GM11168 (cell line): ENCODE measurements around the gene SIRPG.
"Not testable (repeated sequence)": the region's sequence is repeated elsewhere in the genome, so short reads cannot be mapped to it uniquely, and the experiment has no call there.

Experiments
- in situ Hi-C: fragments of 300-500 bp; cut with MboI; formaldehyde crosslinking; loops from one replicate; pipeline ENCODE4 v1.12.0; 2022; ENCODE audit warnings: low sequenced_read_pairs; ENCODE audit not compliant: unreplicated experiment

The SIRPG gene

GRCh38 chr20:1673424-1673823, 15.8 kb upstream of the SIRPG start:
- in situ Hi-C loops, result no loop called here

GRCh38 chr20:1672728-1673127, 15.1 kb upstream of the SIRPG start:
- in situ Hi-C loops, result no loop called here

- in situ Hi-C loops, result no loop called here
Observed at GRCh38 chr20:1671891-1672669, 14.5 kb upstream of the SIRPG start.

GRCh38 chr20:1669304-1669703, 11.7 kb upstream of the SIRPG start:
- in situ Hi-C loops, result no loop called here

GRCh38 chr20:1667502-1668085, 10.0 kb upstream of the SIRPG start:
- in situ Hi-C loops, result no loop called here

GRCh38 chr20:1666802-1667201, 9.2 kb upstream of the SIRPG start:
- in situ Hi-C loops, result no loop called here

- in situ Hi-C loops, result no loop called here
Observed at GRCh38 chr20:1665345-1665744, 7.8 kb upstream of the SIRPG start.

- in situ Hi-C loops, result no loop called here
Observed at GRCh38 chr20:1664911-1665310, 7.3 kb upstream of the SIRPG start.

- in situ Hi-C loops, result no loop called here
Observed at GRCh38 chr20:1663917-1664316, 6.3 kb upstream of the SIRPG start.

- in situ Hi-C loops, result no loop called here
Observed at GRCh38 chr20:1661542-1662299, 4.1 kb upstream of the SIRPG start.

- in situ Hi-C loops, result no loop called here
Observed at GRCh38 chr20:1660246-1660645, 2.7 kb upstream of the SIRPG start.

- in situ Hi-C loops, result no loop called here
Observed at GRCh38 chr20:1656844-1657243, 735 bp downstream of the SIRPG start.

- in situ Hi-C loops, result no loop called here
Observed at GRCh38 chr20:1654996-1655395, 2.6 kb downstream of the SIRPG start.

- in situ Hi-C loops, result no loop called here
Observed at GRCh38 chr20:1652960-1653359, 4.6 kb downstream of the SIRPG start.

- in situ Hi-C loops, result no loop called here
Observed at GRCh38 chr20:1652104-1652503, 5.5 kb downstream of the SIRPG start.

- in situ Hi-C loops, result no loop called here
Observed at GRCh38 chr20:1651268-1652058, 6.1 kb downstream of the SIRPG start.

GRCh38 chr20:1648101-1648500, 9.5 kb downstream of the SIRPG start:
- in situ Hi-C loops, result no loop called here

- in situ Hi-C loops, result no loop called here
Observed at GRCh38 chr20:1646975-1647431, 10.6 kb downstream of the SIRPG start.

GRCh38 chr20:1644101-1644962, 13.2 kb downstream of the SIRPG start:
- in situ Hi-C loops, result no loop called here

- in situ Hi-C loops, result not testable (repeated sequence)
Observed at GRCh38 chr20:1638643-1639042, 18.9 kb downstream of the SIRPG start.
